Thyroid gland (tissue), 4 donors: ENCODE results near the gene CABLES2.

Source experiments
- POLR2A ChIP-seq, 2 donors: fragments of 450-650 bp; IDR thresholded peaks; one replicate each; pipeline ENCODE4 v1.6.1; 2017; ENCODE audit warnings: antibody characterized with exemption in 2 of 2, mild to moderate bottlenecking in 2 of 2, moderate library complexity in 1 of 2
- TF ChIP-seq, protein P1 (sequence below), 6 experiments: fragments of 200-600 bp in 3 of 6; fragments of 450-650 bp in 3 of 6; sonication (generic) in 3 of 6; IDR thresholded peaks; one replicate each; pipeline ENCODE4 v1.5.1; 2016 to 2019; ENCODE audit warnings: antibody characterized with exemption in 6 of 6, mild to moderate bottlenecking in 2 of 6, inconsistent platforms in 1 of 6, moderate library complexity in 1 of 6

DNA sequence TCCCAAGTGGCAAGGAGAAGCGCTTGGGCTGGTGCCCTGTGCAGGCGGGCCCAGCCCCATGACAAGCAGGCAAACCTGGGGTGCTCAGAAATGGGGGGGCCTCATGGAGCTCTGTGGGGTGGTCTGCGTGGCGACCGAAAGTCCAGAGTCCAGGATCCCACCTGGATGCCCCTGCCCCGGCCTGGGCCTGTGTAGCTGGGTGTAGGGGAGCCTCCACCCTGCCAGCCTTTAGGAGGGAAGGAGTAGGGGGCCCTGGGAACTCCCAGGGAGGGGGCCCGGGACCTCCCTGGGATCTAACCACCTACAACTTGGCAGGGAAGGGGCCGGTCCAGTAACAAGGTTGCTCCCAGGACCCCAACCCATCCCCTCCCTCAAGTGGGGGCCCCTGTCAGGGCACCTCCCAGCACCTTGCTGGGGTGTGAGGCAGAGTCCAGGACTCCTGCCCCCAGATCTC lies 35.5 kb downstream of the CABLES2 start:
- TF ChIP-seq, protein P1, sequence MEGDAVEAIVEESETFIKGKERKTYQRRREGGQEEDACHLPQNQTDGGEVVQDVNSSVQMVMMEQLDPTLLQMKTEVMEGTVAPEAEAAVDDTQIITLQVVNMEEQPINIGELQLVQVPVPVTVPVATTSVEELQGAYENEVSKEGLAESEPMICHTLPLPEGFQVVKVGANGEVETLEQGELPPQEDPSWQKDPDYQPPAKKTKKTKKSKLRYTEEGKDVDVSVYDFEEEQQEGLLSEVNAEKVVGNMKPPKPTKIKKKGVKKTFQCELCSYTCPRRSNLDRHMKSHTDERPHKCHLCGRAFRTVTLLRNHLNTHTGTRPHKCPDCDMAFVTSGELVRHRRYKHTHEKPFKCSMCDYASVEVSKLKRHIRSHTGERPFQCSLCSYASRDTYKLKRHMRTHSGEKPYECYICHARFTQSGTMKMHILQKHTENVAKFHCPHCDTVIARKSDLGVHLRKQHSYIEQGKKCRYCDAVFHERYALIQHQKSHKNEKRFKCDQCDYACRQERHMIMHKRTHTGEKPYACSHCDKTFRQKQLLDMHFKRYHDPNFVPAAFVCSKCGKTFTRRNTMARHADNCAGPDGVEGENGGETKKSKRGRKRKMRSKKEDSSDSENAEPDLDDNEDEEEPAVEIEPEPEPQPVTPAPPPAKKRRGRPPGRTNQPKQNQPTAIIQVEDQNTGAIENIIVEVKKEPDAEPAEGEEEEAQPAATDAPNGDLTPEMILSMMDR (IDR thresholded peaks at IDR 0.05) = no peak
- no peak for TF ChIP-seq POLR2A (IDR thresholded peaks at IDR 0.05)
